H1 (cell line): ENCODE results near the gene MIB2. TPM values are rescaled to one million over a fixed set of nuclear protein-coding genes. Genes with fewer than 3 reads are reported as not detected.

Experiments used
- CTCF ChIA-PET: fragments of 300-600 bp; sonication (Branson Sonifier 250); formaldehyde crosslinking; loops from one replicate; lab custom pipeline; 2021; ENCODE audit not compliant: partially characterized antibody; lab: Charles Lee
- POLR2A ChIA-PET: fragments of 300-600 bp; sonication (Branson Sonifier 250); formaldehyde crosslinking; loops from one replicate; lab custom pipeline; 2021; ENCODE audit warnings: inconsistent platforms; ENCODE audit not compliant: partially characterized antibody; lab: Charles Lee
- DNase-seq, 2 experiments: peaks; one replicate each; pipeline versions ENCODE4 v3.0.0 to v3.0.0-alpha.2; 2010 to 2022; ENCODE audit warnings: low spot score in 2 of 2, low read depth in 1 of 2, mixed read lengths in 1 of 2
- FAIRE-seq: peaks from 2 replicates; lab custom pipeline; 2011; peaks lifted over from hg19 to GRCh38; lab: Jason Lieb, UNC
- H2AFZ ChIP-seq: 2 replicates; pipeline ENCODE4 v1.8.1; 2012; ENCODE audit warnings: low read length, inconsistent platforms
- H2AK5ac ChIP-seq: 2 replicates; pipeline ENCODE4 v1.6.1; 2013; ENCODE audit warnings: low read depth, low read length
- H2BK120ac ChIP-seq: replicated peaks from 2 replicates; pipeline ENCODE3; 2013; ENCODE audit warnings: low read depth, low read length, inconsistent platforms
- H2BK12ac ChIP-seq: 2 replicates; pipeline ENCODE4 v1.6.1; 2013; ENCODE audit warnings: low read depth, low read length
- H2BK15ac ChIP-seq: 2 replicates; pipeline ENCODE4 v1.6.1; 2013; ENCODE audit warnings: low read length
- H2BK20ac ChIP-seq: 2 replicates; pipeline ENCODE4 v1.6.1; 2013; ENCODE audit warnings: low read length
- H2BK5ac ChIP-seq: 2 replicates; pipeline ENCODE4 v1.6.1; 2013; ENCODE audit warnings: low read depth, low read length
- H3K14ac ChIP-seq: 2 replicates; pipeline ENCODE4 v1.6.1; 2013; ENCODE audit warnings: inconsistent platforms; ENCODE audit not compliant: insufficient read length
- H3K18ac ChIP-seq: 2 replicates; pipeline ENCODE4 v1.6.1; 2013; ENCODE audit warnings: low read length; ENCODE audit errors: extremely low read depth
- H3K23ac ChIP-seq: 2 replicates; pipeline ENCODE4 v1.6.1; 2013; ENCODE audit warnings: inconsistent platforms; ENCODE audit not compliant: insufficient read length
- H3K23me2 ChIP-seq: 2 replicates; pipeline ENCODE4 v1.6.1; 2013; ENCODE audit warnings: low read depth, low read length
- H3K27ac ChIP-seq: 2 replicates; pipeline ENCODE4 v1.6.1; 2011; ENCODE audit warnings: low read depth, low read length, inconsistent platforms
- H3K27me3 ChIP-seq, 4 experiments: replicated peaks in 1 of 4; 1 replicate in 1 of 4; 2 replicates in 3 of 4; pipeline versions ENCODE4 v1.6.1 to v1.8.1; 2011 to 2013; ENCODE audit warnings: low read length in 3 of 4, mild to moderate bottlenecking in 3 of 4, inconsistent platforms in 2 of 4, mixed read lengths in 2 of 4, moderate library complexity in 1 of 4; ENCODE audit not compliant: control insufficient read depth in 3 of 4, insufficient read depth in 3 of 4; ENCODE audit errors: extremely low read depth in 1 of 4
- H3K36me3 ChIP-seq, 4 experiments: 2 replicates each; pipeline versions ENCODE4 v1.6.1 to v1.8.1; 2011 to 2013; ENCODE audit warnings: mild to moderate bottlenecking in 4 of 4, low read length in 3 of 4, moderate library complexity in 2 of 4, control low read depth in 1 of 4, inconsistent platforms in 1 of 4; ENCODE audit not compliant: insufficient read depth in 4 of 4, control insufficient read depth in 2 of 4
- H3K4ac ChIP-seq: replicated peaks from 2 replicates; pipeline ENCODE3; 2013; ENCODE audit warnings: low read length, low read depth, mixed read lengths, inconsistent platforms; ENCODE audit not compliant: insufficient read length
- H3K4me1 ChIP-seq, 4 experiments: replicated peaks in 1 of 4; 1 replicate in 1 of 4; 2 replicates in 3 of 4; pipeline versions ENCODE4 v1.6.1 to v1.8.1; 2011 to 2013; ENCODE audit warnings: low read length in 3 of 4, inconsistent platforms in 2 of 4, mixed read lengths in 1 of 4; ENCODE audit not compliant: insufficient read depth in 4 of 4, control insufficient read depth in 3 of 4
- H3K4me2 ChIP-seq, 2 experiments: 2 replicates each; pipeline versions ENCODE4 v1.6.1 to v1.8.1; 2011 to 2013; ENCODE audit warnings: low read depth in 2 of 2, low read length in 2 of 2, control low read depth in 1 of 2, inconsistent platforms in 1 of 2, mild to moderate bottlenecking in 1 of 2; ENCODE audit not compliant: insufficient read depth in 1 of 2
- H3K4me3 ChIP-seq, 4 experiments: fragments of 200-600, 300-600 bp in 1 of 4; sonication (generic), shearing (Covaris generic), sonication (Bioruptor Twin) in 1 of 4; 2 replicates each; pipeline versions ENCODE4 v1.5.1 to v1.8.1; 2011 to 2016; ENCODE audit warnings: low read length in 4 of 4, low read depth in 3 of 4, control low read depth in 2 of 4, inconsistent platforms in 2 of 4, mild to moderate bottlenecking in 2 of 4, mixed read lengths in 1 of 4, moderate library complexity in 1 of 4; ENCODE audit not compliant: insufficient read depth in 2 of 4; ENCODE audit errors: extremely low read depth in 1 of 4
- H3K56ac ChIP-seq: replicated peaks from 2 replicates; pipeline ENCODE3; 2013; ENCODE audit warnings: low read depth, mild to moderate bottlenecking, mixed read lengths, low read length, inconsistent platforms; ENCODE audit not compliant: insufficient read length
- H3K79me1 ChIP-seq: 2 replicates; pipeline ENCODE4 v1.6.1; 2013; ENCODE audit warnings: low read depth, low read length, control low read depth
- H3K79me2 ChIP-seq, 2 experiments: 2 replicates each; pipeline versions ENCODE4 v1.6.1 to v1.8.1; 2012 to 2013; ENCODE audit warnings: low read length in 2 of 2, mild to moderate bottlenecking in 2 of 2, inconsistent platforms in 1 of 2; ENCODE audit not compliant: insufficient read depth in 2 of 2, control insufficient read depth in 1 of 2
- H3K9ac ChIP-seq, 4 experiments: replicated peaks in 1 of 4; 1 replicate in 1 of 4; 2 replicates in 3 of 4; pipeline versions ENCODE4 v1.6.1 to v1.8.1; 2011 to 2013; ENCODE audit warnings: low read depth in 3 of 4, low read length in 3 of 4, control low read depth in 2 of 4, mild to moderate bottlenecking in 2 of 4, moderate library complexity in 2 of 4, inconsistent platforms in 1 of 4; ENCODE audit errors: extremely low read depth in 1 of 4
- H3K9me3 ChIP-seq, 2 experiments: 2 replicates each; pipeline versions ENCODE4 v1.6.1 to v1.8.1; 2012 to 2013; ENCODE audit warnings: mild to moderate bottlenecking in 2 of 2, moderate library complexity in 2 of 2, control low read depth in 1 of 2, inconsistent platforms in 1 of 2, low read depth in 1 of 2, low read length in 1 of 2, mixed read lengths in 1 of 2; ENCODE audit not compliant: insufficient read depth in 2 of 2
- H4K20me1 ChIP-seq, 2 experiments: replicated peaks in 1 of 2; 2 replicates each; pipeline versions ENCODE3 to v1.8.1; 2011 to 2013; ENCODE audit warnings: inconsistent platforms in 2 of 2, low read length in 2 of 2, mild to moderate bottlenecking in 1 of 2; ENCODE audit not compliant: insufficient read depth in 2 of 2, control insufficient read depth in 1 of 2
- H4K5ac ChIP-seq: 2 replicates; pipeline ENCODE4 v1.6.1; 2013; ENCODE audit warnings: low read length, low read depth, mixed read lengths, inconsistent platforms; ENCODE audit not compliant: insufficient read length
- H4K8ac ChIP-seq: 2 replicates; pipeline ENCODE4 v1.8.0; 2013; ENCODE audit warnings: mild to moderate bottlenecking, moderate library complexity, low read length, inconsistent platforms; ENCODE audit not compliant: insufficient read depth; ENCODE audit errors: extremely low read depth
- H4K91ac ChIP-seq: replicated peaks from 2 replicates; pipeline ENCODE3; 2013; ENCODE audit warnings: low read length, mixed read lengths, inconsistent platforms; ENCODE audit not compliant: insufficient read length
- KDM4A ChIP-seq: IDR thresholded peaks from one replicate; pipeline ENCODE4 v1.7.1; 2012; ENCODE audit warnings: low read depth, mild to moderate bottlenecking, moderate library complexity, low read length, inconsistent platforms; ENCODE audit not compliant: severe bottlenecking
- SP1 ChIP-seq: IDR thresholded peaks from 2 replicates; pipeline ENCODE4 v1.6.1; 2011; ENCODE audit warnings: low read depth, low read length
- SP4 ChIP-seq: IDR thresholded peaks from 2 replicates; pipeline ENCODE4 v1.6.1; 2012; ENCODE audit warnings: low read length, inconsistent platforms
- WGBS, 2 experiments: shearing (Covaris generic) in 1 of 2; methylation state at CpG; one replicate each; pipeline versions ENCODE4 v1.1.6 to v1.1.7; 2013 to 2015; ENCODE audit warnings: low lambda C conversion rate in 2 of 2, mixed read lengths in 2 of 2, inconsistent platforms in 1 of 2, low coverage in 1 of 2, missing lambda C conversion rate in 1 of 2; ENCODE audit not compliant: insufficient replicate concordance in 2 of 2, insufficient coverage in 1 of 2, insufficient read length in 1 of 2; ENCODE audit errors: extremely low coverage in 1 of 2, missing lambda C conversion rate in 1 of 2; 5-methylcytosine and 5-hydroxymethylcytosine counted together
- polyA plus RNA-seq, 7 experiments: library from polyadenylated mRNA; depleted of rRNA in 3 of 7; stranded (reverse) in 5 of 7; unstranded in 2 of 7; fragments of >200 nt in 5 of 7; fragments of 200-250 nt in 2 of 7; gene quantifications; 1 replicate in 5 of 7; 2 replicates in 1 of 7; 4 replicates in 1 of 7; pipeline versions ENCODE4 v1.2.1 to v1.2.3, GENCODE V29; 2011 to 2013; ENCODE audit warnings: missing spikeins in 2 of 7, mixed read lengths in 2 of 7
- total RNA-seq: library from RNA; stranded (reverse); fragmentation: NEBNext Ultra II Directional; extraction: Animal tissue kit (Norgen Biotek cat#: 25700); gene quantifications from 2 replicates; pipeline ENCODE4 v1.2.1, GENCODE V29; 2021

The MIB2 gene
- total and polyA plus RNA-seq, 2 of the 8 experiments (the other 6 are each of a cell fraction or from before 2014, with no cell fraction given) = 32.5 to 60.0 TPM

DNA sequence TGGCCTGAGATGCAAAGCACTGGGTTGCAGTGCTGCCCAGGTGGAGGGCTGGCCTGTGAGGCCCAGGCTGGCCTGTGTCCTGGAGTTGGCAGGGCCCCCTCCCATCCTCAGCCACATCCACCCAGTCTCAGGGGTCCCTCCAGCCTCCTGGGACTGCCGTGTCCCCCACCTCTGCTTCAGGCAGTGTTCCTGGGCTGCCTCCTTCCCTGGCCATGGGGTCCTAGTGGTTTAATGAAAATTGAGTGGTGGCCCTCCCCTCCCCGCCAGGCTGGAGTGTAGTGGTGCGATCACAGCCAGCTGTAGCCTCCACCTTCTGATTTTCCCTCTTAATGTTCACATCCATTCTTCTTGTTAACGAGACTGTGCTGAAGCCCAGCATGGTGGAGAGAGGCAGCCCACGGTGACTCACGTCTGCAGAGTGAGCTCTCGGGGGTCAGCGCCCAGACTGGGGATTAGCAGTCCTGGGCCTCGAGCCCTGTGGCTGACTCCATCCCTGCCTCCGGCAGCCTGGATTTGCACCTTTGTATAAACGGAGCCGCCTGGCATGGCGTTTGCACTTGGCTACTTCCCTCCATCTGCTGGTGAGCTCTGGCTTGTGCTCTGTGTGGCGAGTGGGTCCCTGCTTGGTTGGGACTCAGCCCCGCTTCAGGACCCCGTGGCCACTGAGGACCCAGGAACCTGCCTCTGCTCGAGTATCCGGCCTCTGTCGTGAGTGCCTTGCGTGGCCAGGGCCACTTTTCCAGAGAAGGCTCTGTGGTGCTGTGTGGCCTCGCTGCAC is 6.9 kb downstream of the MIB2 start:
- H3K23me2 ChIP-seq = no peaks in the 10 kb centered on the region
- no peak overlapping the region for H2BK5ac ChIP-seq
- no peaks in the 10 kb centered on the region; a peak in 1 of 7 replicates for H3K4me1 ChIP-seq
- H4K20me1 ChIP-seq = peaks cover 2 to 17% of the 10 kb centered on the region in 2 experiments
- POLR2A ChIA-PET = interaction anchor here (0.6 kb wide), 1 partner anchor 609 kb away, joined by 4 read pairs; no protein-coding TSS in a partner anchor
- CTCF ChIA-PET = interaction anchor here (0.8 to 3.3 kb wide), 6 partner anchors 7 to 278 kb away, joined by 3 to 21 read pairs (median 4); no protein-coding TSS in a partner anchor
- no peak overlapping the region for H3K14ac ChIP-seq
- H4K5ac ChIP-seq = no peak overlapping the region
- 89% methylated on average over 20 of the region's 21 CpGs; no CpG with 5 or more reads in 1 of the 2 experiments for WGBS, 2 experiments
- no peak overlapping the region for H3K4me3 ChIP-seq
- no peak overlapping the region for H2BK120ac ChIP-seq
- H3K79me2 ChIP-seq = no peaks in the 10 kb centered on the region
- H3K4ac ChIP-seq = no peak overlapping the region
- no peaks in the 10 kb centered on the region; the same call in none of the 2 replicates for H3K79me1 ChIP-seq
- H3K27ac ChIP-seq = no peak overlapping the region
- no peak overlapping the region for H4K8ac ChIP-seq
- no peak overlapping the region for H3K4me2 ChIP-seq
- no peaks in the 10 kb centered on the region for H3K27me3 ChIP-seq
- DNase-seq = no peak
- H3K18ac ChIP-seq = no peak overlapping the region
- no peaks in the 10 kb centered on the region for H3K9me3 ChIP-seq
- no peak overlapping the region for H2AFZ ChIP-seq
- no peak overlapping the region for H4K91ac ChIP-seq
- H3K9ac ChIP-seq = no peak overlapping the region
- H2BK15ac ChIP-seq = no peak overlapping the region
- no peak overlapping the region for H3K56ac ChIP-seq
- H2BK12ac ChIP-seq = no peak overlapping the region
- H3K36me3 ChIP-seq = no peaks in the 10 kb centered on the region
- no peak overlapping the region for H3K23ac ChIP-seq
- H2AK5ac ChIP-seq = no peak overlapping the region
- FAIRE-seq = no peak
- no peak overlapping the region for H2BK20ac ChIP-seq
- TF ChIP-seq SP1 = no peak
- no peak for TF ChIP-seq SP4
- TF ChIP-seq KDM4A = no peak
